Left colon (tissue), 2 donors: Measurements from ENCODE around the gene VAV2. TPM values are rescaled to one million over a fixed set of nuclear protein-coding genes. Genes with fewer than 3 reads are reported as not detected.
A peak's percentile ranks its signal among the peaks of the same experiment; 100 is the strongest.
"Not testable (repeated sequence)": the region's sequence is repeated elsewhere in the genome, so short reads cannot be mapped to it uniquely, and the experiment has no call there.

Experiments used
- ATAC-seq: fragments of 200-7000 bp; cut with Tn5 transposase; one replicate; pipeline ENCODE4 v1.9.1; 2020; ENCODE audit warnings: mild to moderate bottlenecking, moderate library complexity
- DNase-seq, 2 donors: peaks; one replicate each; pipeline ENCODE4 v3.0.0-alpha.2; 2020
- intact Hi-C, 2 donors: fragments of 100-400 bp; cut with DNase I in 1 of 2; cut with micrococcal nuclease in 1 of 2; formaldehyde crosslinking; loops; one replicate each; pipeline versions ENCODE4 v1.11.2 to v1.14.0; 2022; cut with DNase I, micrococcal nuclease
- total RNA-seq, 2 donors: library from RNA; stranded (reverse); fragmentation: NEBNext Ultra II Directional; extraction: Animal tissue kit (Norgen Biotek cat#: 25700); gene quantifications; one replicate each; pipeline ENCODE4 v1.2.1, GENCODE V29; 2021
- donor health status: DM: no; HTN: no; CAD: no.
- donor health status: DM: yes; HTN: yes; CAD: no.

VAV2 gene
- total RNA-seq, 2 donors from 2014 or later, result 29.6 to 43.2 TPM

DNA sequence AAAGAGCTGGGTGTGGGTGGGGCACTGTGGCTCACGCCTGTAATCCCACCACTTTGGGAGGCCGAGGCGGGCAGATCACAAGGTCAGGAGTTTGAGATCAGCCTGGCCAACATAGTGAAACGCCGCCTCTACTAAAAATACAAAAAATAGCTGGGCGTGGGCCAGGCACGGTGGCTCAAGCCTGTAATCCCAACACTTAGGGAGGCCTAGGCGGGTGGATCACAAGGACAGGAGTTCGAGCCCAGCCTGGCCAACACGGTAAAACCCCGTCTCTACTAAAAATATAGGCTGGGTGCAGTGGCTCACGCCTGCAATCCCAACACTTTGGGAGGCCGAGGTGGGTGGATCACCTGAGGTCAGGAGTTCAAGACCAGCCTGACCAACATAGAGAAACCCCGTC is 3.4 kb downstream of the VAV2 start:
- ATAC-seq, intact Hi-C loops, DNase-seq: not testable (repeated sequence)

DNA sequence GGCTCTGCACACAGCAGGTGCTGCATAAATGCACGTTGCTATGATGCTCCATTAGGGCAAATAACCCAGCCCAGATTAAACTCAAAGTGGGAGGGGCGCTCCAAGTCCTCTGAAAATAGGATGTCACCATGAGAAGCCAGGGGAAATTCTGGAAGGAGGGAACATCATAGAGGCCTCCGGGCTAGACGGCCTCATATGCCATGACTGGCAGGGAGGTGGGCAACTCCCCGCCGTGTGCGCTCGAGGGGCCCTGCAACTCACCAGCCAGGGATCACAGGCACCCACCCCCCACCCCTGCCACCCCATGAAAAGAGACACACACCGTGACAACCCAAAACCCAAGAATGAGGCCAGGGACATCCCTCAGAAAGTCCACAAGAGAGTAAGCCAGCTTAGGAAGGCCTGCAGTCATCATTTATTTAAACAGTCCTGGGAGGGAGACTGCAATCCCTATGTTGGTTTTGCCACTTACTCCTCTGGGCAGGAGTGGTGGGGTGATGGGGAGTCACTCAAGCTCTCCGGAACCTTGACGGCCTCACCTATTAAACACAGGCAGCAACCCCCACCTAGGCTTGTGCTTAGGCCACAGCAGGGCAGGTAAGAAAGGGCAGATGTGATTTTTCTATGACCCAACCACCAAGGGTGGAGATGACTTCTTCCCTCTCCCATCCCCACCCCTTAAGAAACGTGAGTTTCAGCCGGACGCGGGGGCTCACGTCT is 4.0 kb downstream of the VAV2 start:
- DNase-seq (no peak), ATAC-seq (no peak)
- intact Hi-C loops, result no loop called here

DNA sequence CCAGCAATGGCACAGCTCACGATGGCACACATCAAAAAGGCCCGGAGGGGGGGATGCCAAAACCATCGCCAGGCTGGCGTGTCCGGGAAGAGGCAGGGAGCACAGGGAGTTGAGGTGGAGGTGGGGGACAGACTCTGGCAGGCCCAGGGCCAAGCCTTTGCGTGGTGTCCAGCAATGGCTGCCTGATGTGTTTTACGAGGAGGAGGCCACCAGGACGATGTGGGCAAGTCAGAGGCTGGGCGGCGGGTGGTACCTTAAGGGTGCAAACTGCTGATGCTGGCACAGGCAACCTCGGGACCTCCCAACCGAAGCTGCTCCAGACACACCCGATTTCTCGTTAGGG is 4.7 kb downstream of the VAV2 start:
- intact Hi-C loops, result no loop called here
- ATAC-seq (no peak), DNase-seq (no peak)

DNA sequence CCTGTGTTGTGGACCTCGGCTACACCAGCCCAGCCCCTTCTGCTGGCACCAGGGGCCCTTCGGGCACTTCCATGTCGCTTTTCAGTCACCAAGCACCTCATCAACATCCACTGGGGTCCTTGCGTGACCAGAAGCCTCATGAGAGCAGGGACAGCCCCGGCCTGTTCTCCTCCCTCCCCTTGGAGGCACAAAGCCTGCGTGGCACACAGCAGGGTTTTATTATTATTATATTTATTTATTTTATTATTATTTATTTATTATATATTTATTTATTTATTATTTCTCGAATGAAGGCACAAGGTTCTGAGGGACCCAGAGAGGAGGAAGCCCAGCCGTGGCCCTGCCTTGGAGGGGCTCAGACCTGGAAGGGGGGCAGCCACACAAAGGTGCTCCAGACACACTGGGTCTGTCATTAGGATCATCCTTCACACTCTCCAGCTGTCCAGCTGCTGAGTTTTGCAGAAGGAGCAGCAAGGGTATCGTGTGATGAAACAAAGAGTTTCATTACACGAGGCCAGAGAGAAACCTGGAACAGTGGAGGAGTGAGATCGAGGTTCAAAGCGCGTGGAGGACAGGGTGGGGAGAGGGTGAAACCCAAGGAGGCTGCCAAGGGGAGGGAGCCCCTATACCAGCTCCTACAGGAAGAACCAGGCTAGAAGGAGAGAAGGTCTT is 5.2 kb downstream of the VAV2 start:
- DNase-seq, result no peak
- no peak for ATAC-seq
- intact Hi-C loops, result no loop called here

DNA sequence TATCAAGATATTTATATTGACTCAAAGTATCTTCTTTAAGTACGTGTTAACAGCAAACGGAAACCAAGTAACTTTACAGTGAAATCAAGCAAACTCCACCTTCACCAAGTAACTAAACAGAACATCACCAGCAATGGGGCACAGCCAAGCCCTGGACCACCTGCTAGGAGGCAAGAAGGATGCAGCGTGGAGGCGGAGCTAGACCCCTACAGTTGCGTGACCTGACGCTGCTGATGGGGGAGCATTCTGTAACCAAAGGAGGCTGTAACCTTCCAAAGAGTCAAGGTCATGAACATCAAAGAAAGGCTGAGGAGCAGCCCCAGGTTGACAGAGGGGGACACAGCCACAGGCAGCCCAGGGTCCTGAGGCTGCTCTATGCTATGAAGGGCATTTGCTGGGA is 6.1 kb downstream of the VAV2 start:
- DNase-seq, result no peak
- intact Hi-C loops, result no loop called here

DNA sequence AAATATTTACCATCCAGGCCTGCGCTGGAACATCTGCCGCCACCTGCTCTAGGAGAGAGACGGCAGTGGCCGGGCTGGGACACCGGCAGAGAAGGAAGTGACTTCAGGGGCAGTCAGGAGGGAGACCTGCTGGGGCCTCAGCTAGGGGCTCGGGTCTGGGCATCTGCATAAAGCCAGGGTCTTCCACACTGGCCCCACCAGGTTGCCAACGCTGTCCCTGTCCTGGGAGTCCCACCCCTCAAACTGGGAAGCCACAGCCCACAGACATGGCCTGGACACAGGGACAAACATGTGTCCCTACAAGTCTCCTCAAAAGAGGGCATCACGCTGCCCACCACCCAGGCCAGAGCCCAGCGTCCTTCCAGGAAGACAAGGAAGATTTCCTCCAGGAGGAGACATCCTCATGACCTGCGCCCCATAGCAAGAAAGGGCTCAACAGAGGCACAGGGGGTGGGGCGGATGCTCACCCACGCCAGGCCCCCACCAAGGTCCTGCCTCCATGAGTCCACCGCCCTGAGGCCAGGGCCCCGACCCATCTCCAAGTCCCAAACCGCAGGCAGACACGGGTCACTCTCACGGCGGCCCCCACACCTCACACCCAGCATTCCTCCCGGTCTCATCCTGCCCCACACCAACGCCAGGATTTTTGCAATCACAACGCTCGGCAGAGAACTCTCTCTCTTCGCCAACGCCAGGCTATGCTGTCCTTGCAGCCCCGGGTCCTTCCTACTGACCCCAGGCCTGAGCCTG is 9.0 kb downstream of the VAV2 start:
- DNase-seq (no peak), ATAC-seq (no peak)
- intact Hi-C loops, result no loop called here

More for the DNA sequence above, 6.1 kb downstream of the VAV2 start:
- no peak for ATAC-seq

DNA sequence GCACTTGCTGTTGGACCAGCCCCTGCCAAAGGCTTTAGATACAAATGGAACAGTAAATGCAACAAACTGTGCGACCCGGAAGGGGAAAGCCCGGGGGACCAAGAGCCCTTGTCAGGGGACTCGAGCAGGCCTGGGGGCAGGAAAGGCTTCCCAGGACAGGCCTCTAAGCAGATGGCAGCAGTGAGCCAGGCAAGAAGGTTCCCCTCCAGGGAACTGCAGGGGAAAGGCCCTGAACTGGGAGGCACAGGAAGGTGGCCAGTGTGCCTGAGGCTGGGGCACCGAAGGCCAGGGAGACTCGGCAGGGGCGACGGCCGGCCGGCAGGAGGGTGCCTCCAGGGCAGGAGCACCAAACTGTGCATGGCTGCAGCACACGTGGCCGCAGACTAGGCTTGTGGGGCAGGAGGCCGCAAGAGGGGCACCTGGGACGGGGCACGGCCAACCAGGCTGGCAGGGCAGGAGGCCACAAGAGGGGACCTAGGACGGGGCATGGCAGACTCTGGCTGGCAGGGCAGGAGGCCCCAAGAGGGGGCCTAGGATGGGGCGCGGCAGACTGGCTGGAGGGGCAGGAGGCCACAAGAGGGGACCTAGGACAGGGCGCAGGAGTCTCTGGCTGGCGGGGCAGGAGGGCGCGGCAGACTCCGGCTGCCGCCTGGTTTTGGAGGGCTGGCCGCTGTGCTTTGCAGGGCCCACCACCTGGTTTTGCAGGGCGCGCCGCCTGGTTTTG is 10.0 kb downstream of the VAV2 start:
- no peak for ATAC-seq
- intact Hi-C loops, result no loop called here
- DNase-seq, result no peak

DNA sequence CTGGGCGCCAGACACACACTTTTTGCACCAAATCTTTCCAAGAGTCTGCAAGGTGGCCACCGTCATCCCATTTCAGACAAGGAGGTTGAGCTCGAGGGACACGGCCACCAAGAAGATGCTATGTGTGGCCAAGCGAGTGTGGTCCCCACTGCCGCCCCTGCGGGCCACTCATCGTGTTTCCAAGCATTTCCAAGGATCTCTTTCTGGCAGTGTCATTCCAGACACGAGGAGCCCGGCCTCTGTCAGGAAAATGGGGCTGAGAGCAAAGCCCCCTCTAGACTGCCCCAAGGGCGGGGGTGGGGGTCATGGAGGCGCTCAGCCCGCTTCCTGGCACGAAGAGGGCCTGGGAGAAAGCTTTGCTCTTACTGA is 10.6 kb downstream of the VAV2 start:
- ATAC-seq (no peak), DNase-seq (no peak)
- intact Hi-C loops, result no loop called here

DNA sequence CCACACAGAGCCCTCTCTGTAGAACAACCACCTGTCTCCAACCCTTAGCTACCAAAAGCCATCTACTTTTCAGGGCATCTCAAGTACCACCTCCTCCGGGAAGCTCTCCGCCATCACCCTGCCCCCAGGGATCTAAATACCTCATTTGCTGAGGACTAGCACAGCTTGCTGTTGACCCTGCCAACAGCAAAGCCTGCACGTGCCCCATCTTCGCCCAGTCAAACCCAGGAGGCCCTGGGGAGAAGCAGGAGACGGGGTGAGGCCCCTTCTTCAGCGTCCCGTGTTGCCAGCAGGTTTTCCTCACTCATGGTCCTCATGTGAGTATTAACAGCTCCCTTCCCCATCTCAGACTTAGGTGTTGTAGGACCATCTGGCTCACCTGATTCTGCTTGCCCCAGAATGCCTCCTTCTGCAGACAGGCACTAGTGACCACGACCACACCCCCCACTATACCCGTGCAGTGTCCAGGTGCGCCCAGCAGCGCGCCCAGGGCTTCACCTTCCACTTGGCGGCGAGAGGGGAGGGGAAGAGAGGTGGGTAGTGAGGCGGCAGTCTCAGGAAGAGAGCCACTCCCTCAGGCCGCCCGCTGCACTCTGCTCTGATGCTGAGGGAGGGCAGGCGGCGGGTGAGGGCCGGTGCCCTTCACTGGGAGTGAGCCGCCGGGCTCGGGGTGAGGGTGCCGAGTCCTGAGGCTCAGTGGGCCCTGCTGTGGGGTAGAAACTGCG is 11.1 kb downstream of the VAV2 start:
- intact Hi-C loops, result no loop called here
- no peak for ATAC-seq

DNA sequence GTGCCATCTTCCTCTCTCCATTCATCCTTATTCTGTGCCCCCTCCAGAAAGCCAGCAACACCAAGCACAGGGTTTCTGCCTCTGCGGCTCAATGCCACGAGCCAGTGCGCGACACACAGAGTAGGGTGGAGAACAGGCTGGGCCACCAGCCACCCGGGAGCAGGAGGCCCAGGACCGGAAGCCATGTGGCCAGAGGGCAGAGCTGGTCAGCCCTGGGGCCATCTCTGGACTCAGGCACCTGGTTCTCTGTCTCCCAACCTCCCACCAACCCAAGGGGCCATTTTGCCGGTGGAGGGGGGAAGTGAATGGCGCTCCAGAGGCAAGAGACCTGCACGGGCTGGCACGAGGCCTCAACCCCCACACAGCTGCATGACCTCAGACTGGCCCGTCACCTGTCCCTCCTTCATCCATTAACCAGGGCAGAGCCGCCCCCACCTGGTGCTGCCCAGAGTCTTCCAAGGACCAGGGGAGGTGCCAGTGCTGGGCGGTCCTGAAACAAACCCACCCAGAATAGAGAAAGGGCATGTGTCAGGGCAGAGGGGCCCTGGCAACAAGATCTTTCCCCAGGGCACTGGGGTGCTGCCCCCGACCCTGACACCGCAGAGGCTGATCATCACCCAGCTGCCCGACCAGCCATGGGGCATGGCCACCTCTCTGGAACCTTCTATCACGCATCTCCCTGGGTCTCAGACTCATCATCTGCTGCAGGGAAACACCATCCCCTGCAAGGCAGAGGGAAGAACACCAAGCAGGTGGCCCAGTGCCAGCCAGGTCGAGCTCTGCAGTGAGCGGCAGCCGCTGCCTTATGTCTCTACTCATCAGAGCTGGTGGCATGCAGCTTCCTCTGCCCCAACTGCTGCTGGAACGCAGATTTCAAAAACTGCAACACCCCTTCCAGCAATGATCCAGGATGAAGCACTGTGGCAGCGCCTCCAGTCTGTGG is 11.9 kb downstream of the VAV2 start:
- ATAC-seq (no peak), DNase-seq (no peak)
- intact Hi-C loops, result no loop called here

More for the DNA sequence above, 11.1 kb downstream of the VAV2 start:
- DNase-seq, result no peak

DNA sequence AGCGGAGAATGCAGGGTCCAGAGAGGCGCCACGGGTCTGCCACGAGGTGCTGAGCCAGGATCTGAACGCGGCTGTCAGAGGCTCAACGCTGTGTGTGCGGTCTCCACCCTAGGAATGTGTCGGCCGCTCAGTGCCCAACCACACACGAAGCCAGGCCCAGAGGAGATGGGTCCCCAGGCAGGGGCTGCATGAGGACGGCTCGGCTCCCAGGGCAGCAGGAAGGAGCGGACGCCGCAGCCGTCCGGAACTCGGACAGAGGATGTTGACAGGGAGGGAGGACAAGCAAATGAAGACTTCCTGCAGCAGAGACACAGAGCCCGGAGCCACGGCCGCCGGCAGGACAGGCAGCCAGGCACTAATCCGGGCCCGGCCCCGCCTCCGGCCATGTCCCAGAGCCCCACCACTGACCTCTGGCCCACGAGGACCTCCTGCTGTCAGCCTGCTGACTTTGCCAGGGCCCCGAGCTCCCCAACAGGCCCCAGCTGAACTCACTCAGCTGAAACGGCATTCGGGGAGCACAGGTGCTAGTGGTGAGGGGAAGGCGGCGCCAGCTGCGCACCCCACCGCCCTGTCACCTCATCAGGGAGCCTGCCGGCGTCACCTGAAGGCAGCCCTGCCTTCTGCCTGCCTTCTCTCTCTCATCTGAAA is 12.7 kb downstream of the VAV2 start:
- ATAC-seq (no peak), DNase-seq (no peak)
- intact Hi-C loops, result no loop called here

DNA sequence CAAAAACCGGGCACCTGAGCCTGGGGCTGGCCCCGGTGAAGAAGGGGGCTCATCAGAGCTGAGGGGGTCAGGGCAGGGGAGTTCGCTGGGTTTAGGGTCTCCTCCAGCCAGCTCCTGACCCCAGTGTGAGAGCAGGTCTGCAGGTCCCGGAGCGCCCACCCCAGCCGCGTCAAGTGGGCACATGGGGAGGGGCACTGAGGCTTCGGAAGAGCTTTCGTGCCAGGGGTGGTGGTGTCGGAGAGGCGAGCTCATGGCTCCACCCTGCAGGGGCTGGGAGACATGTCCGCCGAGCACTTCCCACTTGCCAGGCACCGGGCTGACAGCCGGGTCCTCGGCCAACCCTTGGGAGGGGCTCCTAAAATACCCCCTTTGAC is 13.2 kb downstream of the VAV2 start:
- DNase-seq, result no peak
- intact Hi-C loops, result no loop called here
- no peak for ATAC-seq

DNA sequence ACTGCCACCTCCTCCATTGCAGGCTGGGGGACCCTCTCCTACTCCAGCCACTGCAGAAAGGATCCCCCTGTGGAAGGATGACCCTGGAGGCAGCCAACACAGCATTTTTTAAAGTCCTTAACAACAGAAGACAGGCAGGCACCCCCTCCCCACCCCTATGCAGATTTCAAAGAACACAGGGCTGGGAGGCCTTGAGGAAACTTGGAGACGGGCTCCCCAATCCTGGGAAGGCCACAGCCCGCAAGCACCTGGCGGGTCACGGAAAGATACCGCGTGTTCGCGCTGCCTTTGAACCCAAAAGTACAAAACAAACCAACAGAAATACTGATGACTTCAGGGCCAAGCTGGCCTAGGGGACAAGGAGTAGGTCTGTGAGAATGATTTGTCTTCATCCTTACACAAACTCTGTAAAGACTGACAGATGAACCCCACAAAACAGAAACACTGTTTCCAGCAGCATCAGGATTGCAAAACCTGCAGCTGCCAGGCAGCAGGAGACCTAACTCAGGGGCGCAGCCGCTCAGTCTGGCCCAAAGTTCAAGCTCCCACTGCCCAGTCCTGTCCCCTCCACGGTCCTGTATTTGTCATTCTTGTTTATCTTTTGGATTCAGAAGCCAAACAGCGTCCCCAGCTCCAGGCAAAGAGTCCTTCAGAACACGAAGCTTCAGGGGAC is 13.8 kb downstream of the VAV2 start:
- intact Hi-C loops, result no loop called here
- DNase-seq (no peak), ATAC-seq (no peak)

DNA sequence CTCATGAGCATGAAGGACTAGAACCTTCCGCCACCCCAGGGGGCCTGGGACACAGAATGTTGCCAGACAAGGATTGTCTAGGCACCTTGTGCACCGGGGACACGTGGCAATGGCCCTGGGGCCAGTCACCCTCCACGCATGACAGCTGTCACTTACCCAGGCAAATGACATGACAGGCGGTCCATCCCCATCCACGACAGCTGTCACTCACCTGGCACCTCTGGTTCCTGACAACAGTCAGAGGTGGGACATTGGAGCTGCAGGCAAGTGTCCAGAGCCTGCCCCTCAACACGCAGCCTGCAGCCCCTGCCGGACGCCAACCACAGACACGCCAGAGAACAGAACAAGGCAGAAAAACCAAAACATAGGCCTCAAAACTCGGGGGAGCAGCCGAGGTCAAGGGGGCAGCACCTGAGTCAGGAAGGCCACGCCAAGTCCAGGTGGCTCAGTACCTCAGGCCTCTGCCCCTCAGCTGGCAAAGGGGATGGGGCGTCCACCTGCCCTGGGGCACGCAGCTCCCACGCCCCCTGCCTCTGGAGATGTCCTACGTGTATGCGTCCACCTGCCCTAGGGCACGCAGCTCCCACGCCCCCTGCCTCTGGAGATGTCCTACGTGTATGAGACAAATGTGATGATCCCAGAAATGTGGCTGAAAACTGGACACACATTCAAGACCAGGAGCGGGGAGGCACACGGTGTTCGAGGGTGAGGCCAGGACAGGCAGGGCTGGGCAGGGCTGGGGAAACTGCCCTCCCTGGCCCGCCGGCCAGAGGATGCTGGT is 14.5 kb downstream of the VAV2 start:
- ATAC-seq (no peak), DNase-seq (peak in 1 of 2 donors; percentile 2)
- intact Hi-C loops, result no loop called here

DNA sequence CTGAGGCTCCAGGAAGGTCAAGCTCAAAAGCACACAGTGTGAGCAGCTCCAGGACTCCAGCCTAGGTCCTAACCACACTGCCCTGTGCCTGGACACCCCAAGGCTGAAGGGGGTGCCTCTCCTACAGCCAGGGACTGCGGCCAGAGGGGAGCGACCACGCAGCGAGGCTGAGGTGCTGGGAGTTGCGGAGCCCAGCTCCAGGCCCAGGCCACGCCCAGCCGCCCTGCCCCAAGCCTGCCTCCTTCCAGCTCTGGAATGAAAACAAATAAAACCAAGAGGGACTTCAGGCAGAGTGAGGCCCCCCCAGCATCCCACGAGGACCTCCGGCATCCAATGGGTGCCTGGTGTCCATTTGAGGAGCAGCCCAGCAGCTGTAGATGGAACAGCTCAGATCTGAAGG is 15.2 kb downstream of the VAV2 start:
- intact Hi-C loops, result no loop called here
- ATAC-seq, result no peak
- peak in 1 of 2 donors; percentile 9 for DNase-seq

DNA sequence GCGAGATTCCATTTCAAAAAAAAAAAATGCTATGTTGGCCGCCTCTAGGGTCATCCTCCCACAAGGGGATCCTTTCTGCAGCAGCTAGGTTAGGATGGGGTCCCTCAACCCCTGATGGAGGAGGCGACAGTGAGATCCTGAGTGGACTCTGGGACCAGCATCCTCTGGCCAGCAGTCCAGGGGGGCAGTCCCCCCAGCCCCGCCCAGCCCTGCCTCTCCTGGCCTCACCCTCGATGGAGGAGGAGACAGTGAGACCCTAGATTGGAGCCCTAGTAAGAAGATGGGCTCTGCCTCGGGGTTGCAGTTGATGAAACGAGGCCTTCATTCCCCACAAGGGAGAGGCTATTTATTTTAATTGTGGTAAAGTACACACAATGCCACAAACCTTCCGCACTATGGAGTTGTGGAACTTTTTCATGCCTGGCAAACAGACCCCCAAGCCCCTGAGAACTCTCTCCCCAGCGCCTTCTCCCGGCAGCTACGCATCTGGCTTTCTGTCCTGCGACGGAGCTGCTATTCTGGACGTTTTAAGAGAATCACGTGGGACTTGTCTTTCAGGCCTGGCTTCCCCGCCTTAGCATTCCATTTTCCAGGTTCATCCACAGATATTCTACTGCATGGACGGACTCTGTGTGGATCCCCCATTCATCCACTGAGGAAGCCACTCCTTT is 15.8 kb downstream of the VAV2 start:
- intact Hi-C loops, result no loop called here
- ATAC-seq (no peak), DNase-seq (no peak)
